ENCODE measurements around the gene PRSS36. TPM values are rescaled to one million over a fixed set of nuclear protein-coding genes. Genes with fewer than 3 reads are reported as not detected.
"Not testable (repeated sequence)": the region's sequence is repeated elsewhere in the genome, so short reads cannot be mapped to it uniquely, and the experiment has no call there.

PRSS36 gene
- total RNA-seq, 1 donor from 2014 or later: 0.96 TPM

DNA sequence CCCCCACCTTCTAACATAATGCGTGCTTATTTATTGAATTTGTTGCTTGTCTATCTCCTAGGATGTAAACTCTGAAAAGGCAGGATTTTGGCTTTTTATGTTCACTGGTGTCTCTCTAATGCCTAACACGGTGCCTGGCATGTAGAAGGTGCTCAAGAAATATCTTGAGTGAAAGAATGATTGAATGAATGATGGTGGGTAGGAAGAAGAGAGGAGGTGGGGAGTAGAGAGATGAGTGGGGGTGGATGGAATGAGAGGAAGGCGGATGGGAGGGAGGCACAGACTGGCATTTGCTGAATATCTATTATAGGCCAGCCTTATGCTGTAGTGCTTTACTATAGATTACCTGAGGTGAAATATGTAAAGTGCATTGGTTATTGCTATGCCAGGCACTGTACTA is 2.3 kb downstream of the PRSS36 start:
- no peak for DNase-seq (ENCODE audit: low spot score in 2 of 2, unreplicated experiment in 2 of 2)
- Mint-ChIP-seq H3K4me1 (peaks cover 4% of the 10 kb centered on the region), H3K9me3 (no peaks in the 10 kb centered on the region), H3K4me3 (no peak overlapping the region), H3K27ac (no peak overlapping the region), H3K36me3 (no peaks in the 10 kb centered on the region), H3K27me3 (ENCODE audit: low read depth) (peaks cover 40% of the 10 kb centered on the region)
- no peak for TF ChIP-seq CTCF (IDR thresholded peaks at IDR 0.05; ENCODE audit: unreplicated experiment)

DNA sequence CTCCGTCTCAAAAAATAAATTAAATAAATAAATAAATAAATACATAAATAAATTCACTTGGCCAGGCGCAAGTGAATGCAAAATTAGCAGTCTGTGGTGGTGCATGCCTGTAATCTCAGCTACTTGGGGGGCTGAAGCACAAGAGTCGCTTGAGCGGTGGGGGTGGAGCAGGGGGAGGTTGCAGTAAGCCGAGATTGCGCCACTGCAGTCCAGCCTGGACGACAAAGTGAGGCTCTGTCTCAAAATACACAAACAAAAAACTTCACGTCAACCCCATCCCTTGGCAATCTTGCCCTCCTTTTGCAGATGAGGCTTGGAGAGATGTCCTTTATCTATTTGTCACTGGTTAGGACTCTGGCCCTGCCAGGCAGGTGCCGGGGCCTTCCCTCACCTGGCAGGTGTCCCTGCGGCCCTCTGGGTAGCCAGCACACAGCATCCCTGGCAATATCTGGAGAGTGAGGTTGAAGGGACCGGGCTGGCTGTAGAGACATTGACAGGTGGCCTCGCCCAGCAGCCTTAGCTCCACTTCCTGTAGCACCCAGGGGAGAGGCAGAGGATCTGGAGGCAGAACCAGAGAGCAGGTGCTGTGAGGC is 4.4 kb downstream of the PRSS36 start:
- no peak overlapping the region for H3K27ac Mint-ChIP-seq
- no peaks in the 10 kb centered on the region for H3K36me3 Mint-ChIP-seq
- H3K4me3 Mint-ChIP-seq: no peak overlapping the region
- no peak for DNase-seq (ENCODE audit: low spot score in 2 of 2, unreplicated experiment in 2 of 2)
- H3K27me3 Mint-ChIP-seq (ENCODE audit: low read depth): peaks cover 40% of the 10 kb centered on the region
- no peaks in the 10 kb centered on the region for H3K9me3 Mint-ChIP-seq
- TF ChIP-seq CTCF (IDR thresholded peaks at IDR 0.05; ENCODE audit: unreplicated experiment): no peak
- H3K4me1 Mint-ChIP-seq: peaks cover 18% of the 10 kb centered on the region

GRCh38 chr16:31144418-31144817 is 5.4 kb downstream of the PRSS36 start:
- Mint-ChIP-seq H3K4me1 (peaks cover 21% of the 10 kb centered on the region), H3K27me3 (ENCODE audit: low read depth) (peaks cover 35% of the 10 kb centered on the region)
- DNase-seq (ENCODE audit: low spot score in 2 of 2, unreplicated experiment in 2 of 2); H3K36me3 Mint-ChIP-seq; H3K4me3 Mint-ChIP-seq; H3K9me3 Mint-ChIP-seq; H3K27ac Mint-ChIP-seq: not testable (repeated sequence)

DNA sequence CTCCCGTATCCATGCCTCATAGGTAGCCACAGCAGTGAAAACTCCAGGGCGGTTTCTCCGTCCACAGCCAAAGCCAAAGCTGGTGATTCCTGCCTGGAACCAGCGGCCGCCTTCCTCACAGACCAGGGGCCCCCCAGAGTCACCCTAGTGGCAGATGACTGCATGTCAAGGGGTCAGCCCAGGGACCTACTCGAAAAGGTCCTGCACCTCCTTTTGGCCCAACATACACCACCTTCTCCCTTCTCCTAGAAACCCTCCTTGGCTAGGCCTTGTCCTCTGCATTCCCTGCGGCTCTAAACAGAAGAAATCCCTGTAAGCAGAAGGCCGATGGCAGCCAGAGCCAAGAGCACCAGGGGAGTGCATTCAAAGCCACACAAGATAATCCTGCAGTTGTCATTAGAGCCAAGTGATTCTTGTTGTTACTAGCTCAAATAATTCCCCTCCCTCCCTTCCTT is 6.1 kb downstream of the PRSS36 start:
- H3K9me3 Mint-ChIP-seq: no peaks in the 10 kb centered on the region
- H3K27me3 Mint-ChIP-seq (ENCODE audit: low read depth): peaks cover 32% of the 10 kb centered on the region
- DNase-seq (ENCODE audit: low spot score in 2 of 2, unreplicated experiment in 2 of 2): no peak
- H3K36me3 Mint-ChIP-seq: no peaks in the 10 kb centered on the region
- H3K27ac Mint-ChIP-seq: no peak overlapping the region
- peak overlapping the region; percentile 47 for H3K4me3 Mint-ChIP-seq
- no peak for TF ChIP-seq CTCF (IDR thresholded peaks at IDR 0.05; ENCODE audit: unreplicated experiment)
- peaks cover 27% of the 10 kb centered on the region for H3K4me1 Mint-ChIP-seq

DNA sequence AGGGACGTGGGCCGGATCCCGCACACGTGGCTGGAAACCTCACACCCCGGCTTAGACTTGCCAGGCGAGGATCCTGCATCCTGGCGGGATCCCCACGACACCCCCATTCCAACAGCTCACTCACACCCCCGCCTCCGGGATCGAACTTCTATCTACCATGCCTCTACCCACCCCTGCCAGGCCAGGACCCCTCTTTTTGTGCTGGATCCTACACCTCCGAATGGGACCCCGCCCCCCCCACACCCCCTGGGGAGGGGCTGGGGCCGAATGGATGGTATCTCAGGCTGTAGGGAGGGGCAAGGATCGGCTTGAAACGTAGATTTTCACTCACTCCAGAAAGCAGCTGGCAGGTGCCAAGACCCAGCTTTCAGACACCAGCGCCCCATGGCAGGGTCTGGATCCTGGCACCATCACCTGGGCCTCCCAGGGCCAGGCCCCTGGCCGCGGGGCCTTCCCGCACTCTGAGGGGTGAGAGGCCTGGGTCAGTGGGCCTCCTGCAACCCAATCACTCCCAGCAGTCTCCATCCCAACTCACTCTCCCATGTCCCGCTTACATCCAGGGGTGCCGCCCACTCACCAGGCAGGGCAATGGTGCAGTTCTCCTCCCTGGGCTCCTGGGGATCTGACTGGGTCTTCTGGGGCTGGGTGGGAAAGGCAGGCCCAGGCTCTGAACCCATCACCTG is 6.7 kb downstream of the PRSS36 start:
- peaks cover 33% of the 10 kb centered on the region for H3K4me1 Mint-ChIP-seq
- DNase-seq (ENCODE audit: low spot score in 2 of 2, unreplicated experiment in 2 of 2): no peak
- H3K9me3 Mint-ChIP-seq: no peaks in the 10 kb centered on the region
- H3K27ac Mint-ChIP-seq: no peak overlapping the region
- peak overlapping the region; percentile 47 for H3K4me3 Mint-ChIP-seq
- H3K36me3 Mint-ChIP-seq: no peaks in the 10 kb centered on the region
- peaks cover 29% of the 10 kb centered on the region for H3K27me3 Mint-ChIP-seq (ENCODE audit: low read depth)
- no peak for TF ChIP-seq CTCF (IDR thresholded peaks at IDR 0.05; ENCODE audit: unreplicated experiment)
